GM13976 (cell line): ENCODE results near the gene OASL.
"Not testable (repeated sequence)": the region's sequence is repeated elsewhere in the genome, so short reads cannot be mapped to it uniquely, and the experiment has no call there.

Experiments
- DNase-seq: peaks from one replicate; pipeline ENCODE4 v3.0.0; 2012; ENCODE audit warnings: low spot score
- CTCF ChIP-seq: IDR thresholded peaks from 2 replicates; pipeline ENCODE4 v1.5.1; 2012; ENCODE audit warnings: borderline replicate concordance, mild to moderate bottlenecking; ENCODE audit not compliant: insufficient read depth; ENCODE audit errors: extremely low read depth, missing control alignments, control extremely low read depth
- in situ Hi-C: fragments of 300-500 bp; cut with MboI; formaldehyde crosslinking; loops from one replicate; pipeline ENCODE4 v1.12.0; 2022; ENCODE audit warnings: low sequenced_read_pairs, mixed read lengths, inconsistent platforms; ENCODE audit not compliant: unreplicated experiment

The OASL gene

GRCh38 chr12:121053706-121054105 lies 14.7 kb upstream of the OASL start:
- DNase-seq = no peak
- in situ Hi-C loops = no loop called here
- TF ChIP-seq CTCF = no peak

GRCh38 chr12:121050725-121051124 lies 11.7 kb upstream of the OASL start:
- TF ChIP-seq CTCF = no peak
- in situ Hi-C loops = no loop called here
- DNase-seq = no peak

GRCh38 chr12:121048442-121048841 lies 9.4 kb upstream of the OASL start:
- no peak for TF ChIP-seq CTCF
- in situ Hi-C loops = no loop called here
- DNase-seq = no peak

GRCh38 chr12:121047400-121047799 lies 8.4 kb upstream of the OASL start:
- in situ Hi-C loops, DNase-seq: not testable (repeated sequence)

- in situ Hi-C loops = no loop called here
- no peak for TF ChIP-seq CTCF
- DNase-seq = no peak
Measured at GRCh38 chr12:121043067-121043466, 4.0 kb upstream of the OASL start.

GRCh38 chr12:121036810-121037326 lies 2.2 kb downstream of the OASL start:
- no peak for DNase-seq
- no peak for TF ChIP-seq CTCF
- in situ Hi-C loops = no loop called here

GRCh38 chr12:121034616-121035305 lies 4.3 kb downstream of the OASL start:
- DNase-seq = no peak
- in situ Hi-C loops = no loop called here
- TF ChIP-seq CTCF = no peak
